Activated CD4-positive, alpha-beta T cell treated with anti-CD3 and anti-CD28 coated beads, Interleukin-2, Interleukin-6, amounts not matched to agents 100 ng/mL and 50 ng/mL, durations not matched to agents 16 hours and 8 hours (primary cell): ENCODE data around the gene TMEM94.
"Not testable (repeated sequence)": the region's sequence is repeated elsewhere in the genome, so short reads cannot be mapped to it uniquely, and the experiment has no call there.

Source experiments
- DNase-seq: peaks from one replicate; pipeline ENCODE4 v3.0.0-alpha.2; 2020

Gene TMEM94

DNA sequence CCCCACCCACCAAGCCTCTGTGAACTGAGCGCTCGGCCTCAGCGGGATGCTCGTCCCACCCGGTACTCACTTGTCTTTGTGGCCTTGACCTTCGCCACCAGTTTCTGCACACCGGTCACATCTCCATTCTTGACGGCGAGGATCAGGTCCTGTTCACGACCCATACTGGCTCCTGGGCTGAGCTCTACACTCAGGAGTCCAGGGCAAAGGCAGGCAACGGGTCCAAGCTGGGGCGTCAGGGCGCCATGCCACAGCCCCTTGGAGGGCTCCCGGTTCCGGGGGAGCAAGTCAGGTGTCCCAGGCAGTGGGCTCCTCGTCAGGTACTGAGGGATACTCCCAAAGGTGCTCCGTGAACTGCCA is 57.2 kb downstream of the TMEM94 start:
- no peak for DNase-seq

DNA sequence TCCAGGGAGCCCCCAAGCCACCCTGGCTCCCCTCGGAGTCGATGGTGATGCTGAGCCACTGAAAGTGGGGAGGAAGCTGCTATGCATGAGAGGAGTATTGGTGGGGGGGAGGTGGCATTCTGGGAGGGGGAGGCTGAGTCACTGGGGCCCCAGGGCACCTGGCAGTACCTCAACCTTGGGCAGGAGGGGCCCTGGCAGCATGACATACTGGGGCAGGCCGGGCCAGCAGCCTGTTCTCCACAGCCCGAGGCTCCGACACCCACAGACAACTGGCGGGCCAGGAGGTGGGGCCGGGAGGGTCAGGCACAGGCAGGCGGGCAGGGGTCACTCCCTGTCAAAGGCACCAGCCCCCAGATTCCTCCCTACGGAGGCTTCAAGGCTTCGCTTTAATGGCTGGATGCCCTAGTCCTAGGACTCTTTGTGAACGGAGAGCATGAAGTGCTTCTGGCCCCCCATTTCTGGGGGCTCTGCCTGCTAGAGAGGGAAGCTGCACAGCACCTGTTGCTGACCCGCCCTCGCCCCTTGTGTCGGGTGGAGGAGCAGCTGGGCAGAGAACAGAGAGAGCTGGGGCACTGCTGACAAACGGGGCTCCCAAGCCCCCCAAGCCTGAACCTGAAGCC is 58.0 kb downstream of the TMEM94 start:
- no peak for DNase-seq

DNA sequence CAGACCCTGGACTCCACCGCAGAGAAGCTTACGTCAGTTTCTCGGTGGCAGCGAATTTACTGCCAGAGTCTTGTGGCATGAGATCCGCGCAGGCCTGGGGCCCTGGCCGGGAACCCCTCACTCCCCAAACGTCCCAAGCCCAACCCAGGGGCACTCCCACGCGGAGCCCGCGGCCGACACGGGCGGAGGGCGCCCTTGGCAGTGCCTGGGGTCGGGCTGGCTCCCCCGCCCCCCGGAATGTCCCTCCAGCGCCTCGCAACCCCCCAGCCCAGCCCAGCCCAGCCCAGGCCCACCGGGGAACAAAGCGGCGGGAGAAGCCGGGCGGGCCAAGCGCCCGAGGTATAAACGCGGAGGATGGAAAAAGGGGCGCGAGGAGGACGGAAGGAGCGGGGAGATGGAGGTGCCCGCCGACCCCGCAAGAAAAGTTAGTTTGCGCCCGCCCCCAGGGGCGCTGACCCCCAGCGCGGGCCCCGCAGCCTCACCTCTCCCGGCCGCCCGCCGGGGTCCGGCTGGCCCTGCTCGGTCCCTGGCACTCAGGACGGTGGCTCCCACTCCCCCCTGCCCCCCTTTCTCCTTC is 58.6 kb downstream of the TMEM94 start:
- DNase-seq, result no peak

DNA sequence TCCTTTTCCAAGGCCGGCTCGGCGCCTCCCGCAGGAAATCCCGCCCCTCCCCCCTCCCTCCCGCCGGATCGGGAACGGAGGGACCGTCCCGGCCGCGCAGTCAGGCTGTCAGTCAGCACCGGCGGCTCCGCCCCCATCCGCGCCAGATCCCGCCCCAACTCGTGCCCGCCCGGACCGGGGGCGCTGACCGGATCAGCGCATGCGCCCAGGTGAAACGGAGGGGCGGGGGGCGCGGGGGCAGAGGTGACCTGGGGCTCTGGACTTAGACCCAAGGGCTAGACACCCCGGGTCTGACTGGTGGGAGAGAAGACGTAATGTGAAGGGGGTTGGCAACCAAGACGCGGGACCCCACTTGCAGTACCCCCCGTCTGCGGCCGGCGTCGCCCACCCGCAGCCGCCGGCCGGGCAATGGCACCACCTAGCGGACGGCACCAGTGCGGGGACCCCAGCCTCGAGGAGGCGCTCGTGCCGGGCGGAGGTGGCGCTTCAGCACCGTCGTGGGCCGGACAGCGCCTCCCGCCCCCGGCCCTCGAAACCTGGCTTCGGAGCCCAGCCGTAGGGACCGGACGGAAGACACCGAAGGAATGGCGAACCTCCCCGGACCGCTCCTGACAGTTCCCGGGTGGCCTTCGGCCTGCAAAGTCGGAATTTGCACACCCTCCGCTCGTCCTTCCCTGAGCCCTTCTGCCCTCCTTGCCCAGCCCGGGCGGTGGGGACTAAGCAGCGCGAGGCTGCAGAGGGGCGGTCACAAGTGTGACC is 59.2 kb downstream of the TMEM94 start, which contains the start of gene CASKIN2:
CASKIN2 (minus strand) TSS at position 42 of the 759 bp plus-strand sequence. CDS start 1,733 bp downstream, outside the sequence.
- DNase-seq, result peak; percentile 92

DNA sequence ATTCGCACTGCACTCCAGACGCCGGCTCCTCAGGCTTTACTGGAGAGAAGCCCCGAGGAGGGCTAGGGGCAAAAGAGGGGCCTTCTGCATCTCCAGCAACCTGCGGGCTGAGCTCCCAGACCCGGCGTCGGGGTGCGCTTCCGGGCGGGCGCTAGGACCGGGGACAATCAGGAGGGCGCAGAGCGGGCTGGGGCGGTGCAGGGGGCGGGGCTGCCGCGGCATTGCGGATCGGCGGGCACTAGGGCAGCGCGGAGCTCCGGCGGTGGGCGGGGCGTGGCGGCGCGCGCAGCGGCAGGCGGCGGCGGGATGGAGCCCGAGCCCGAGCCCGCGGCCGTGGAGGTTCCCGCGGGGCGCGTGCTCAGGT is 59.8 kb downstream of the TMEM94 start, which contains the start of gene TSEN54:
TSEN54 (plus strand) TSS at position 274 of the 364 bp plus-strand sequence; CDS start at position 307, 33 bp downstream.
- peak; percentile 97 for DNase-seq

DNA sequence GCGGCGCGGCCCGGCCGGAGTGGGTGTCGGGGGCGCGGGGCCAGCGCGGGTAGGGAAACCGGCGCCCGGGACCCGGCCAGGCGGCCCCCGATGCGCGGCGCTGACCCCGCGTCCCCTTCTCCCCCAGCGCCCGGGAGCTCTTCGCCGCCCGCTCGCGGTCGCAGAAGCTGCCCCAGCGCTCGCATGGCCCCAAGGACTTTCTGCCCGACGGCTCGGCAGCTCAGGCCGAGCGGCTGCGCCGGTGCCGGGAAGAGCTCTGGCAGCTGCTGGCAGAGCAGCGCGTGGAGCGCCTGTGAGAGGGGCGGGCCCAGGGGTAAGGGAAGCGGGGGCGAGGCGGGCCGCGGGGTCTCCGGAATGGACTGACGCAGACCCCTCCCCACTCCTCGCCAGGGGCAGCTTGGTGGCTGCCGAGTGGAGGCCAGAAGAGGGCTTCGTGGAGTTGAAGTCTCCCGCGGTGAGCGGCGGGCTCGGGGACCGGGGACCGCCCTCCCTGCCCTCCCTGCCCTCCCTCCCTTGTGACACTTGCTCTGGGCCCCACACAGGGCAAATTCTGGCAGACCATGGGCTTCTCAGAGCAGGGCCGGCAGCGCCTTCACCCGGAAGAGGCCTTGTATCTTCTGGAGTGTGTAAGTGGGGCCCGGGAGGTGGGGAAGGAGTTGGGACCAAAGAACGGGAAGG is 60.3 kb downstream of the TMEM94 start:
- DNase-seq, result peak; percentile 46

DNA sequence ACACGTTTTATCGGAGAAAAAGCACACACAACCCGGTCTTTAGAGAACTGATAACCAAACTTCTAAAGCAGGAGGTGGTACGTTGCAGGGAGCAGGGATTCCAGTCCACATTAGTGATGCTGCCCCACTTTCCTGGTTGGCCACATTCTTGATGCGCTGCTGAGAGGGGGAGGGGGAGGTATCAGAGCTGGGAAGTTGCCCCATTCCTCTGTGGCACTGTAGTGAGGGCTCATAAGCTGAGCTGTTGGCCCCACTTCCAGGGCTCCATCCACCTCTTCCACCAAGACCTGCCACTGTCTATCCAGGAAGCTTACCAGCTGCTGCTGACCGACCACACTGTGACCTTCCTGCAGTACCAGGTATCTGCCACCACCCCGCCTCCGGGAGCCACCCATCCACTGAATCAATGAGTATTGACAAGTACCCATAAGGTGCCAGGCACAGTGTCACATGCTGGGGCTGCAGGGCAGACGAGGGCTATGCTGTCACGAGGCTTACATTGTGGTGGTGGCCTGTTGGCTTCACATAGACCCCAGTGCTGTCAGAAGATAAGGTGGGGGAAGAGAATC is 60.9 kb downstream of the TMEM94 start:
- peak; percentile 57 for DNase-seq

DNA sequence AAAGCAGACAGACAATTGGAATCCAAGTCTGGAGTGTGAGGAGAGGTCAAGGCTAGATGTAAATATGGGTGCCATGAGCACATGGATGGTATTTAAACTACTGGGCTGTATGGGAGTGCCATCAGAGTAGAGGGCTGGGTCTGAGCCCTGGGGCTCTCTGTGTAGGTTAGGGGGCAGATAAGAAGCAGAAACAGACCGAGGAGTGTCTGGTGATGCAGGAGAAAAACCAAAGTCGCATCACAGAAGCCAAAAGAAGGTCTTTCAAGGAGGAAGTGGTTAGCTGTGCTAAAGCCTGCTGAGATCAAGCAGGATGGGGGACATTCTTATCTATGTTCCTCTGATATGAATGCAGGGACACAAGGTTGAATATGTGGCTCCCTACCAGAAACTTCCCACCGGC is 61.8 kb downstream of the TMEM94 start:
- peak; percentile 55 for DNase-seq

DNA sequence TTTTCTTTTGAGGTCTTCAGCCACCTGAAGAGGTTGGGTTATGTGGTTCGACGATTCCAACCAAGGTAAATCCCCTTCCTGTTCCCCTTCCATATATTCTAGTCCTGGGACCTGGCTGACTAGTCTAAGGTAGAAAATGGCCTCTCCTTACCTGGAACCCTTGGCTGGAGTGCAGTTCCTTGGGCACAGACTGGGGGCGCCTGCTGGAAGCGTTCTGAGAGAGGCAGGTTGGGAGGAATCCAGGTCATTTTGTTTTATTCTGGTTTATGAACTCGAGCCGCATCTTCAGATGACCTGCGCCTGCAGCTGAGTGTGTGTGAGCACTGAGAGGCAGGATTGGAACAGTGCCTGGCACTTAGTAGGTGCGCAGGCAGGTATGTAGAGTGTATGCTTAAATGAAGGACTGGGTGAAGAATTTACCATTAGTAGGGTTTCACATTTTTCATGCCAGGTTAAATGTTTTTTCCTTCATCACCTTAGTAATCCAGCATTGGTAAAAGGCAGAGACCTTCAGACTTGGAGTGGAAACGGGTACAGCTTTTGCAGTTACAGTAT is 62.6 kb downstream of the TMEM94 start:
- no peak for DNase-seq

DNA sequence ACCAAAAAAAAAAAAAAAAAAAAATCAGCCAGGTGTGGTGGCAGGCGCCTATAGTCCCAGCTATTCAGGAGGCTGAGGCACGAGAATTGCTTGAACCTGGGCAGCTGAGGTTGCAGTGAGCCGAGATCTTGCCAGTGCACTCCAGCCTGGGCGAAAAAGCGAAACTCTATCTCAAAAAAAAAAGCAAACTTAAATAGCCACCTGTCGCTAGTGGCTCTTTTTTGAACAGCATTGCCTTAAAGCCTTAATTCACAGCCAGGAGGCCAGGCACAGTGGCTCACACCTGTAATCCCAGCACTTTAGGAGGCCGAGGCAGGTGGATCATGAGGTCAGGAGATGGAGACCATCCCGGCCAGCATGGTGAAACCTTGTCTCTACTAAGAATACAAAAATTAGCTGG is 64.0 kb downstream of the TMEM94 start:
- not testable (repeated sequence) for DNase-seq

DNA sequence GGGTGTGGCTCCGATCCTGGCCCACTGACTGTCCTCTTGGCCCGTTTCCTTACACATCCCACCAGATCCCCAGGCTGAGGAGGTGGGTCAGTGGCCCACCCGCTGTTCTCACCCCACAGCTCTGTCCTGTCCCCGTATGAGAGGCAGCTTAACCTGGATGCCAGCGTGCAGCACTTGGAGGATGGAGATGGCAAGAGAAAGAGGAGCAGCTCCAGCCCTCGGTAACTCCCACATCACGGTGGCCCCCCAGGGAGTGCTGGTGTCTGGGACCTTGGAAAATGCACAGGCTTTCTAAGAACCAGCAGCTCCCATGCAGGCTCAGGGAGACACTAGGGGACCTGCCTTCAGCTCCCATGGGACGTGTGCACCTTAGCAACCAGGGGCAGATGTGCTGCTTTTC is 64.9 kb downstream of the TMEM94 start:
- DNase-seq, result no peak

DNA sequence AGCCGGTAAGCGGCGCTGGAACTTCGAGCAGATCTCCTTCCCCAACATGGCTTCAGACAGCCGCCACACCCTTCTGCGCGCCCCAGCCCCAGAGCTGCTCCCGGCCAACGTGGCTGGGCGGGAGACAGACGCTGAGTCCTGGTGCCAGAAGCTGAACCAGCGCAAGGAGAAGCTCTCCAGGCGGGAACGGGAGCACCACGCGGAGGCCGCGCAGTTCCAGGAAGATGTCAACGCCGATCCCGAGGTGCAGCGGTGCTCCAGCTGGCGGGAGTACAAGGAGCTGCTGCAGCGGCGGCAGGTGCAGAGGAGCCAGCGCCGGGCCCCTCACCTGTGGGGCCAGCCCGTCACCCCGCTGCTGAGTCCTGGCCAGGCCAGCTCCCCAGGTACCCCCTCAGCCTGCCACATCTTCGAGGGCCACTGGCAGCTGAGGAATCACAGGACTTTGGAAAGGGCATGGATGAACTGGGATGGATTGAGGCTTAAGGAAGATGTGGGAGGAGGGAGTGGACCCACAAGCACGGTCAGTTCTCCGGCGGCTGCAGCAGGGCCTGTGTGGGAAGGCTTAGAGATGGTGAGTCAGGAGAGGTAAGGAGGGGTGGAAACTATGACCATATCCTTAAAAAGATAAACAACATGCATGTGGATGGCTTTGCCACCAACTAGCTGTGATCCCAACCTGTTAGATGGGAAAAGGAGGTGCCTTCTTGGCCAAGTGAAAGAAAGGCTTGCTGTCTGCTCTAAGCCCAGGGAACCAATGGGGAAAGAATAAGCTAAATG is 65.7 kb downstream of the TMEM94 start:
- no peak for DNase-seq

DNA sequence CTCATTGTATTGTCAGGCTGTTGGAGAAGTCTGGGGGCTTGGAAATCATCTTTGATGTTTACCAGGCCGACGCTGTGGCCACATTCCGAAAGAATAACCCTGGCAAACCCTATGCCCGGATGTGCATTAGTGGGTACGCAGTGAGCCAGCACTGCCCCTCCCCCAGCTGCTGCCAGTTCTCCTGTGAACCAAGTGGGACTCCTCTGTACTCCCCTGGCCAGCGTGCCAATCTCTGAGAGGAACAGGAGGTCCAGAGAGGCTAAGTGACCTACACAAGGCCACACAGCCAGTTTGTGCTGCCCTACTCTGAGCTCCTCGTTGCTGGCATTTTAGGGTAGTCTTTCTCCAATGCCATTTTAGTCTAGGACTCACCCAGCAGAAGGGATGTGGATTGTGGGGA is 67.2 kb downstream of the TMEM94 start:
- DNase-seq, result no peak

DNA sequence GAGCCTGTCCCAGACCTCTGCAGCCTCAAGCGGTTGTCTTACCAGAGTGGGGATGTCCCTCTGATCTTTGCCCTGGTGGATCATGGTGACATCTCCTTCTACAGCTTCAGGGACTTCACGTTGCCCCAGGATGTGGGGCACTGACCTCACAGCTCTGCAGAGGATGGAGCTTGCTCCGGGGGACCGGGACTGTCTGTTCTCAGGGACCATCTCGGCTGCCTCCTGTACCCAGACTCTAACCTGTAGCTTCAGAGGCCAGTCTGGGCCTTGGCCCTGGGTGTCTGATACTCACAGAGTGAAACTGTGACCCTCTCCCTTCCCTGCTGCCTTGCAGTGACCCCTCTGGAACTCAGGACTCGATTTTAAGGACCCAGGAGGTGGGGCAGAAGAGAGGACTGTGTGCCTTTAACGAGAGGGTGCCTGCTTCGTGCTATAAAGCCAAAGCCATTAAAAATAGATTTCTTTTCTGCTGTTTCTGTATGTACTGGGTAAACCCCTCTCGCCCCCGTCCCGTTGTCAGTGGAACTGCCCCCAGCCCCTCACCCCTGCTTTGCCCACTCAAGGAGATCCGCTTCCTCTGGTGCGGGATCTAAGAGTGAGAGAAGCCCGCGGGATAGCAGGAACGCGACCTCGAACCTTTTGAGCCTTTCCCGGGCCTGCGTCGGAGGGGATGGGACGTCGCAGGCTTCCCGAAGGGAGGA is 68.0 kb downstream of the TMEM94 start:
- DNase-seq, result no peak

DNA sequence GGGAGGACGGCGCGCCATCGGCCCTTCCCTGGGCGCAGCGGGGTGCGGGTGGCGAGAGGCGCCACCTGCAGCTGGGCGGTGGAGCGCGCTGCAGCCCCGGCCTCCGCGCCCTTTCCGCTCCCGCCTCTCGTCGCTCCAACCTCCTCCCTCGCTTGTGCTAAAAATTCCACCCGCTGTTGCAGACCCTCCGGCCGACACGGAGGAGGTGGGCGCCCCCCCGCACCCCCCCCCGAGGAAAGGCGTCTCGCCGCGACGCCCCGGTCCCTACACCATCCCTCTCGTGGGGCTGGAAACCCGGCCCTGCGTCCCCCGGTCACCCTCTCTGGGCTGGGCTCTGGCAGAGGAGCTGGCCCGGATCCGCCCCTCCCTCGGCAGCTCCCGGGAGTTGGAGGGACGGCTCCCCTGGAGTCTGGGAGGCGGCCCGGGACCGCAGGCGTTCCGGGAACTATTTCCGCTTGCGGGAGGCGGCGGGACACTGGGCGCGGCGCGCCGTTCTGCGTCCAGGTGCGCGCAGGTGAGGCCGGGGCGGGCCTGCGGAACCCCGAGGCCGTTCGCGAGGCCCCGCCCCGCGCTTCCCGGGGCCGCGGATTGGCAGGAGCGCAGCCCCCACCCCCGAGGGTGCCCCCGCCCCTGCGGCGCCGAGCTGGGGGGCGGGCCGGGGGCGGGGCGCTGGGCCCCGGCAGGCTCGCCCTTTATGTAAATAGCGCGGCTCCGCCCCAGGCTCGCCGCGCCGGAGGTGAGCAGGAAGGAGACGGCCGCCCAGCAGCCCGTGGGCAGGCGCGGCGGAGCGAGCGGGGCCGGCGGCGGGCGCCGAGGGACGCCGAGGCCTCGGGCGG is 68.8 kb downstream of the TMEM94 start, which contains the start of gene LLGL2:
LLGL2 (plus strand) TSS at position 728 of the 836 bp plus-strand sequence. CDS start 17,730 bp downstream, outside the sequence.
- peak; percentile 84 for DNase-seq

DNA sequence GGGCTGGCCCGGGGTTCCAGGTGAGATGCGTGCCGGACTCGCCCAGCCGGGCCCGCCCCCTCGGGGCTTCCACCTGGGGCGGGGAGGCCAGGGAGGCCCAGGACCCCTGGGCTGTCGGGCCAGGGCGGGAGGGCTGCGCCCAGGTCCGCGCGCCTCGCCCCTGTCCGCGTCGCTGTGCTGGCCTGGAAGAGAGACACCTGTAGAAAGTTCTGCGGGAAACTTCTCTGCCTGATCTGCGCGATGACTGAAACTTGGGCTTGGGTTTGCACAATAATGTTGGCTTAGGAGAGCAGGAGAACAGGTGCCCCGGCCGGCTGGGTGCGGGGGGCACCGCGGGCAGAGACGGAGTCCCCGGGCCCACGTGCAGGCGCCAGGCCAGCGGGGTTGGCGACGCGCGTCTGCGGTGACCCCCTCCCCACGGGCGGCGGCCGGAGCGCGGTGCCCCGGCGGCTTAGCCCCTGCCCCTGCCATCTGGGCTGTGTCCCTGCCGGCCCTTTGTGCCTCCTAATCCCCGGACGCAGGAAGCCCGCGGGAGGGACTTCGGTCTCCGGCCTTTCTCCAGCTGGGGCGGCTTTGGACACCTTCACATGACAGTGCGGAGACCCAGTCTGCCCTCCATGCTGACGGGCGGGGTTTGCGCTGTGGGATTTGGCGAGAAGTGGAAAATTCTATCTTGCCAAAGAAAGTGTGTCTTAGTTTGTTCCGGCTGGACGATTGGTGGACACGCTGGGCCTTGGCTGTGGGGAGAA is 69.5 kb downstream of the TMEM94 start:
- no peak for DNase-seq

DNA sequence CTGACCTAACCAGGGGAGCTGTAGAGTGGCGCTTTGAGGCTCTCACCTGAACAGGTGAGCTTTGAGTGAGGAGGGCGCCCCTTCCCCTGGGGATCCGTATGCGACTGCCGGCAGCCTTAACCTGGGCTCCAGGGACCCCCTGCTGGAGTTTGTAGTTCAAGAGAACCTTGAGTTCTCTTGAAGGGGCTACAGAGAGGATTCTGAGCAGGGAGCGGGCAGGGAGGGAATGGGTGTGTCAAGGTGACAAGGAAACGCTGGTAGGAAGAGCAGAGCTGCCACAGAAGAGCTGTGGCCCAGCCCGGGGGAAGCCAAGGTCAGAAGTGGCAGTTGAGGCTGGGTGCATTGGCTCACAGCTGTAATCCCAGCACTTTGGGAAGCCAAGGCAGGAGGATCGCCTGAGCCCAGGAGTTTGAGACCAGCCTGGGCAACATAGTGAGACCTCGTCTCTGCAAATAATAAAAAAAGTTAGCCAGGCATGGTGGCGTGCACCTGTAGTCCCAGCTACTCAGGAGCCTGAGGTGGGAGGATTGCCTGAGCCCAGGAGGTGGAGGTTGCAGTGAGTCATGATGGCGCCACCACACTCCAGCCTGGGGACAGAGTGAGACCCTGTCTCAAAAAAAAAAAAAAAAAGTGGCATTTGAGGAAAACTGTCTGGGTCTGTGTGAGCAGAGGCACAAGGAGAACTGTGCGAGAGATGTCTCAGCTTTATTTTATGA is 70.3 kb downstream of the TMEM94 start:
- DNase-seq, result no peak

DNA sequence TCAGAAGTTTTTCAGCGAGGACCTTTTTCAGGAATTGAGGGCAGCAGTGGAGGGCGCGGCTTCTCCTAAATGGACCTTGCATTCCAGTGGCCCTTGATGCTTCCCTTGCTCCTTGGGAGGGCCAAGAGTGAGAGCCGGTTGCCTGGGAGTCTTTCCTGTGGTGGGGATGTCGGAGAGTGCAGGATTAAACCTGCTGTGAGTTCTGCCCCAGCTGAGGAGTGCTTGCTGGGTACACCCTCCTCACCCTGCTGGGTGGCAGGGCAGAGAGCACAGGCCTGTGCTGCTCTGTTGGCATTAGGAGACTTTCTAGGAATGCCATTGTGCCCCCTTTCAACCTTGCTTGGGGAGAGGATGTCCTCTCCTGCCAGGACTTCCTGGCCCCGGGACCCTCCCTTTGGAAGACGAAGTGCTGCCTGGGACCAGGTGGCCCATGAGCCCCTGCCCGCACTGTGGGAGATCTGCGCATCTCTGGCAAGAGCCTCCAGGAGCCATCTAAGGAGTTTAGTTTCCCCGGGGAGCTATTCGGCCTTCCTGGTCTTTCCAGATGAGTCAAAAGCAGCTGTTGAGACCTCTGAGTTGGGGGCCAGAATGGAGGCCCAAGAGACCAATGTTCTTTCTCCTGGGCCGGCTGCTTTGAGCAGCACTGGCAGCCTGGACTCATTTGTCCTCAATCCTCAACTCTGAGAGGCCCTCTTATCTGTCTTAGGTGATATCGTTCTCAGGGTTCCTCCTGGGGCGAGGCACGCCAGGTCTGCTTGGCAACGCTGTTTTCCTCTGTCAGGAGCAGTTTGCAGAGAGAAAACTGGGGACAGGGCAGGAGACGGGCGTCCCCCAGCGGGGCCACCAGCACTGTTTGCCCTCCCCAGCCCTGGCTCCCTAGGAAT is 74.6 kb downstream of the TMEM94 start:
- no peak for DNase-seq
